ENCODE results near the gene PIP4K2A.
A peak's percentile ranks its signal among the peaks of the same experiment; 100 is the strongest.

The PIP4K2A gene

DNA sequence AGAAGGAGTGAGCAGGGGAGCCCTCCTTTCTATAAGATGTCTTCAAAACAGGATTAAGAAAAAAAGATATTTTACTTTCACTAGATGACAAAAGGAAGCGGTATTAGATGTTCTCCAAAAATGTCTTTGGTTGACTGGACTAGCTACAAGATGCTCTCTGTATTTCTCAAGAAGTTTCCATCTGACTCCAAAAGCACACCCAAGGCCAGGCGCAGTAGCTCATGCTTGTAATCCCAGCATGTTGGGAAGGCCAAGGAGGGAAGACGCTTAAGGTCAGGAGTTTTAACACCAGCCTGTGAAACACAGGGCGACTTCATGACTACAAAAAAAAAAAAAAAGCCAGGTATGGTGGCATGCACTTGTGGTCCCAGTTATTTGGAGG, 84.5 kb downstream of the PIP4K2A start:
- ChIA-PET CTCF (no interaction called here), POLR2A (interaction anchor here (1.3 kb wide), 1 partner anchor 83 kb away, joined by 3 read pairs; no protein-coding TSS in a partner anchor)

DNA sequence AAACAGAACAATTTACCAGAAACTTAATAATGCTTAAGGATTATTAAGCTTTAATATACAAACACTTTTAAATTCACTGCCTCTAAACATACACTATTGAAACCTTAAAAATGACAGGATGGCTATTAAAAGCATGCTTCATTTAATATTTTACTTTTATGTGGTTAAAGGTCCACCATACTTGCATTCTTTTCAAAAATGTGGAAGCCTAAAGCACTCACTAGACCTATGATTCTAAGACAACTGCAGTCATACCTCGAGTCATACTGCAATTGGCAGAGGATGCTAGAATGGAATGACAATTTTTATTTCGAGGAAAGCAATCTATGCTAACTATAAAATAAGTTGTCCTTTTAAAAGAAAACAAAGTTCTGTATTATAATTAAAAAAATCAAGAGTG, 85.3 kb downstream of the PIP4K2A start:
- ChIA-PET CTCF (interaction anchor here (2.0 kb wide), 1 partner anchor 12 kb away, joined by 4 read pairs; no protein-coding TSS in a partner anchor), POLR2A (no interaction called here)
- no peak for TF ChIP-seq ARNT (IDR thresholded peaks at IDR 0.05)
- TF ChIP-seq LEF1 (IDR thresholded peaks at IDR 0.05; ENCODE audit: borderline replicate concordance) = no peak
- no peak for TF ChIP-seq CTBP1 (IDR thresholded peaks at IDR 0.05; ENCODE audit: borderline replicate concordance)
- no peak for DNase-seq (ENCODE audit: extremely low spot score)

More for the DNA sequence above, 84.5 kb downstream of the PIP4K2A start:
- no peak for TF ChIP-seq HDGF (IDR thresholded peaks at IDR 0.05; ENCODE audit: borderline replicate concordance)
- TF ChIP-seq PKNOX1 (IDR thresholded peaks at IDR 0.05) = no peak
- no peak for TF ChIP-seq L3MBTL2 (conservative IDR thresholded peaks at IDR 0.05)
- TF ChIP-seq NFRKB (IDR thresholded peaks at IDR 0.05) = no peak
- no peak for TF ChIP-seq ELF4 (IDR thresholded peaks at IDR 0.05)
- TF ChIP-seq TARDBP (IDR thresholded peaks at IDR 0.05) = no peak
- no peak for TF ChIP-seq SUZ12 (IDR thresholded peaks at IDR 0.05)
- TF ChIP-seq ZNF384 (IDR thresholded peaks at IDR 0.05) = no peak
- no peak for TF ChIP-seq FOXK2 (IDR thresholded peaks at IDR 0.05)
- TF ChIP-seq FOXM1 (IDR thresholded peaks at IDR 0.05; ENCODE audit: borderline replicate concordance) = no peak
- no peak for TF ChIP-seq SP1 (IDR thresholded peaks at IDR 0.05)
- no peak for TF ChIP-seq BHLHE40 (IDR thresholded peaks at IDR 0.05; ENCODE audit: borderline replicate concordance)
- TF ChIP-seq ARNT (IDR thresholded peaks at IDR 0.05) = no peak
- no peak for TF ChIP-seq FOXA1 (IDR thresholded peaks at IDR 0.05)
- TF ChIP-seq CTBP1 (IDR thresholded peaks at IDR 0.05; ENCODE audit: borderline replicate concordance) = no peak
- no peak for TF ChIP-seq LEF1 (IDR thresholded peaks at IDR 0.05; ENCODE audit: borderline replicate concordance)
- DNase-seq (ENCODE audit: extremely low spot score) = no peak

GRCh38 chr10:22628309-22628708, 86.1 kb downstream of the PIP4K2A start:
- POLR2A ChIA-PET = no interaction called here
- CTCF ChIA-PET = interaction anchor here (2.0 kb wide), 1 partner anchor 11 kb away, joined by 4 read pairs; no protein-coding TSS in a partner anchor
- TF ChIP-seq BHLHE40 (IDR thresholded peaks at IDR 0.05; ENCODE audit: borderline replicate concordance) = no peak
- TF ChIP-seq LEF1 (IDR thresholded peaks at IDR 0.05; ENCODE audit: borderline replicate concordance) = no peak
- no peak for TF ChIP-seq CTBP1 (IDR thresholded peaks at IDR 0.05; ENCODE audit: borderline replicate concordance)
- no peak for TF ChIP-seq PKNOX1 (IDR thresholded peaks at IDR 0.05)
- TF ChIP-seq NFRKB (IDR thresholded peaks at IDR 0.05) = no peak
- no peak for TF ChIP-seq FOXK2 (IDR thresholded peaks at IDR 0.05)
- no peak for TF ChIP-seq ELF4 (IDR thresholded peaks at IDR 0.05)
- TF ChIP-seq L3MBTL2 (conservative IDR thresholded peaks at IDR 0.05) = no peak
- no peak for TF ChIP-seq ZNF384 (IDR thresholded peaks at IDR 0.05)
- DNase-seq (ENCODE audit: extremely low spot score) = no peak

DNA sequence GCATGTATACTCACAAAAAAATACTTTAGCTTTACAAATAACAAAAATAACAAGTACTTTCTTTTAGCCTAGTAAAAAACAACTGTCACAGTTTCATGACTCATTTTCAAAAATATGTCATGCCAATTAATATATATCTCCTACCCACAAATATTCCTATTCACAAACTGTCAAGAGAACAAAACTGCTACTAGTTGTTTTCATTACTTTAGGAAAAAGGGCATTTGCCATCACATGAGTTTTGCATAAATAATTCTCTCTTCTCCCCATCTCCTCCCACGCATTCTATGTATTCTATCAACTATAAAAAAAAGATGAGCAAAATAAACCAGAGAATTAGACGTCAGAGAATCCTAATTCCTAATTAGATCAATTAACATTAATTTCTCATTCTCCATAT, 87.6 kb downstream of the PIP4K2A start:
- ChIA-PET POLR2A (no interaction called here), CTCF (interaction anchor here (1.1 to 1.8 kb wide), 2 partner anchors 9 to 11 kb away, joined by 3 to 7 read pairs; no protein-coding TSS in a partner anchor)
- DNase-seq (ENCODE audit: extremely low spot score) = no peak
- TF ChIP-seq ELF4 (IDR thresholded peaks at IDR 0.05) = no peak
- TF ChIP-seq TARDBP (IDR thresholded peaks at IDR 0.05) = no peak
- TF ChIP-seq CTBP1 (IDR thresholded peaks at IDR 0.05; ENCODE audit: borderline replicate concordance) = no peak
- TF ChIP-seq L3MBTL2 (conservative IDR thresholded peaks at IDR 0.05) = no peak
- no peak for TF ChIP-seq FOXK2 (IDR thresholded peaks at IDR 0.05)
- TF ChIP-seq SP1 (IDR thresholded peaks at IDR 0.05) = no peak
- no peak for TF ChIP-seq HDGF (IDR thresholded peaks at IDR 0.05; ENCODE audit: borderline replicate concordance)
- no peak for TF ChIP-seq BHLHE40 (IDR thresholded peaks at IDR 0.05; ENCODE audit: borderline replicate concordance)
- TF ChIP-seq PKNOX1 (IDR thresholded peaks at IDR 0.05) = no peak
- TF ChIP-seq ZNF384 (IDR thresholded peaks at IDR 0.05) = no peak
- no peak for TF ChIP-seq NFRKB (IDR thresholded peaks at IDR 0.05)
- TF ChIP-seq LEF1 (IDR thresholded peaks at IDR 0.05; ENCODE audit: borderline replicate concordance) = no peak
- no peak for TF ChIP-seq SUZ12 (IDR thresholded peaks at IDR 0.05)
- no peak for TF ChIP-seq ARNT (IDR thresholded peaks at IDR 0.05)

GRCh38 chr10:22625516-22626290, 88.7 kb downstream of the PIP4K2A start:
- ChIA-PET CTCF (interaction anchor here (1.1 to 1.8 kb wide), 2 partner anchors 8 to 9 kb away, joined by 3 to 7 read pairs; no protein-coding TSS in a partner anchor), POLR2A (no interaction called here)
- TF ChIP-seq NFRKB (IDR thresholded peaks at IDR 0.05) (no peak), PKNOX1 (IDR thresholded peaks at IDR 0.05) (0 out of 2 replicates have a peak, but pooled peaks have one; percentile 30)
- DNase-seq (ENCODE audit: extremely low spot score) = no peak

GRCh38 chr10:22624287-22624738, 90.1 kb downstream of the PIP4K2A start:
- TF ChIP-seq ZNF384 (IDR thresholded peaks at IDR 0.05) (peak; percentile 70), ELF4 (IDR thresholded peaks at IDR 0.05) (no peak)
- POLR2A ChIA-PET = no interaction called here
- CTCF ChIA-PET = no interaction called here
- no peak for DNase-seq (ENCODE audit: extremely low spot score)

All from HEK293T (cell line).